ENCODE results near the gene TERF2IP.

DNA sequence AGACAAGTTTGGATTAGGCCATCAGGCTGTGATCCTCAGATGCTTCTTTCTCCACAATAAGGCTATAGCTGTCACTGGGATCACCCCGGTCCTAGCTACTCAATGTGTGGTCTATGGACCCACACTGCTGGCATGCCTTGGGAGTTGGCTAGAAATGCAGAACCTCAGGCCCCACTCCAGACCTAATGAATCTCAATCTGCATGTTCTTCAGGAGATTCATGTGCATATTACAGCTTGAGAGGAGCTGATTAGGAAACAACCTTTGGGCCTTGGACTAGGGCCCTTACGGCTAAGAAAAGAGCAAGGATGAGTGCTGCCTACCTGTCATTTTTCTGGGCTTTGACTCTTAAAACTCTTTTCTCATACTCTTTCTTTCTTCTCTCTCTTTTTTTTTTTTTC, 32.0 kb upstream of the TERF2IP start:
- TF ChIP-seq, protein P1, sequence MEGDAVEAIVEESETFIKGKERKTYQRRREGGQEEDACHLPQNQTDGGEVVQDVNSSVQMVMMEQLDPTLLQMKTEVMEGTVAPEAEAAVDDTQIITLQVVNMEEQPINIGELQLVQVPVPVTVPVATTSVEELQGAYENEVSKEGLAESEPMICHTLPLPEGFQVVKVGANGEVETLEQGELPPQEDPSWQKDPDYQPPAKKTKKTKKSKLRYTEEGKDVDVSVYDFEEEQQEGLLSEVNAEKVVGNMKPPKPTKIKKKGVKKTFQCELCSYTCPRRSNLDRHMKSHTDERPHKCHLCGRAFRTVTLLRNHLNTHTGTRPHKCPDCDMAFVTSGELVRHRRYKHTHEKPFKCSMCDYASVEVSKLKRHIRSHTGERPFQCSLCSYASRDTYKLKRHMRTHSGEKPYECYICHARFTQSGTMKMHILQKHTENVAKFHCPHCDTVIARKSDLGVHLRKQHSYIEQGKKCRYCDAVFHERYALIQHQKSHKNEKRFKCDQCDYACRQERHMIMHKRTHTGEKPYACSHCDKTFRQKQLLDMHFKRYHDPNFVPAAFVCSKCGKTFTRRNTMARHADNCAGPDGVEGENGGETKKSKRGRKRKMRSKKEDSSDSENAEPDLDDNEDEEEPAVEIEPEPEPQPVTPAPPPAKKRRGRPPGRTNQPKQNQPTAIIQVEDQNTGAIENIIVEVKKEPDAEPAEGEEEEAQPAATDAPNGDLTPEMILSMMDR (conservative IDR thresholded peaks at IDR 0.05; ENCODE audit: low read depth, low read length): no peak
- no peak for TF ChIP-seq EZH2 (IDR thresholded peaks at IDR 0.05; ENCODE audit: borderline replicate concordance, low read depth, low read length, poor library complexity, severe bottlenecking)

Measured in A673 (cell line).